Measurements from ENCODE around the gene HORMAD1. TPM values are rescaled to one million over a fixed set of nuclear protein-coding genes. Genes with fewer than 3 reads are reported as not detected.
"Not testable (repeated sequence)": the region's sequence is repeated elsewhere in the genome, so short reads cannot be mapped to it uniquely, and the experiment has no call there.

HORMAD1 gene
- total and polyA plus RNA-seq, 5 donors from 2014 or later, result not detected

DNA sequence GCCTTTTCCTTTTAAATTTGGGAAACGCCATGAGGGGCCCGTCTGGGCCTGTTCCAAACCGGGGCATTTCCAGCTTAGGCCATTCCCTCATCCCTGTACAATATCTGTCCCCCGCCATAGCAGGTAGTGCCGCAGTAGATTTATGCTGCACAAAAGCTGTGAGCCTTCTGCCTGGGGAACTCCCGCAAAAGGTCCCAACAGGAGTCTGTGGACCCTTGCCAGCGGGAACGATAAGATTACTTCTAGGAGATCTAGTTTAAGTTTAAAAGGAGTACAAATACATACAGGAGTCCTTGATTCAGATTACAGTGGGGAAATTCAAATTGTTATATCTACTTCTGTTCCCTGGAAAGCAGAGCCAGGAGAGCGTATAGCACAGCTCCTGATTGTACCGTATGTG lies 66.1 kb downstream of the HORMAD1 start:
- Mint-ChIP-seq H3K4me3 (peak overlapping the region in 1 of 4 donors; percentile 14), H3K36me3 (peaks cover 23% of the 10 kb centered on the region), H3K27ac (peak overlapping the region in 1 of 3 donors; percentile 21)
- ATAC-seq (ENCODE audit: low read depth in 2 of 2); H3K4me3 ChIP-seq (ENCODE audit: low read depth, low read length); H3K9me3 ChIP-seq (ENCODE audit: control insufficient read depth in 2 of 2, low read length in 2 of 2); H3K27me3 Mint-ChIP-seq; H3K4me1 Mint-ChIP-seq; DNase-seq; H3K27me3 ChIP-seq (ENCODE audit: control insufficient read depth, insufficient read depth, low read length); H3K9me3 Mint-ChIP-seq; H3K4me1 ChIP-seq (ENCODE audit: control insufficient read depth, insufficient read depth, low read length, poor library complexity, severe bottlenecking); H3K27ac ChIP-seq (ENCODE audit: insufficient read depth, low read length, poor library complexity, severe bottlenecking): not testable (repeated sequence)
- peaks cover 15% of the 10 kb centered on the region for H3K36me3 ChIP-seq (ENCODE audit: control insufficient read depth, insufficient read depth, low read length)

DNA sequence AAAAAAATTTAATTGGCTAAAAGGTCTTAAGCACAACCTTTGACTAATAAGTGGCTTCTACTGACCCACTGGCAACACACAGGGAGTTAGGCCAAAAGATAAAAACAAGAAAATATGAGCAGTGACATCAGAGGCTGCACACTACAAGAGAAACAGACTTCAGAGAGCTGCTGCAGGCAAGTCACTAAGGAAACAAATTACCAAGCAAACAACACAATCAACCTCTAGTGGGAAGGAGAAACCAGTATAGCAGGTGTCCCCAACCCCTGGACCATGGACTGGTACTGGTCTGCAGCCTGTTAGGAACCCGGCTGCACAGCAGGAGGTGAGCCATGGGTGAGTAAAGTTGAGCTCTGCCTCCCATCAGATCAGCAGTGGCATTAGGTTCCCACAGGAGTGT lies 70.5 kb downstream of the HORMAD1 start:
- ATAC-seq (ENCODE audit: low read depth in 2 of 2) (no peak), DNase-seq (no peak)
- Mint-ChIP-seq H3K4me3 (no peak overlapping the region), H3K27me3 (no peaks in the 10 kb centered on the region), H3K4me1 (peaks cover 0 to 7% (median 5%) of the 10 kb centered on the region in 4 donors), H3K27ac (no peak overlapping the region), H3K36me3 (peaks cover 31% of the 10 kb centered on the region), H3K9me3 (no peaks in the 10 kb centered on the region)
- peaks cover 41% of the 10 kb centered on the region for H3K36me3 ChIP-seq (ENCODE audit: control insufficient read depth, insufficient read depth, low read length)
- H3K4me3 ChIP-seq (ENCODE audit: low read depth, low read length), result no peak overlapping the region
- H3K27ac ChIP-seq (ENCODE audit: insufficient read depth, low read length, poor library complexity, severe bottlenecking), result no peak overlapping the region
- no peaks in the 10 kb centered on the region for H3K4me1 ChIP-seq (ENCODE audit: control insufficient read depth, insufficient read depth, low read length, poor library complexity, severe bottlenecking)
- H3K9me3 ChIP-seq (ENCODE audit: control insufficient read depth in 2 of 2, low read length in 2 of 2), result no peaks in the 10 kb centered on the region
- H3K27me3 ChIP-seq (ENCODE audit: control insufficient read depth, insufficient read depth, low read length), result no peaks in the 10 kb centered on the region

DNA sequence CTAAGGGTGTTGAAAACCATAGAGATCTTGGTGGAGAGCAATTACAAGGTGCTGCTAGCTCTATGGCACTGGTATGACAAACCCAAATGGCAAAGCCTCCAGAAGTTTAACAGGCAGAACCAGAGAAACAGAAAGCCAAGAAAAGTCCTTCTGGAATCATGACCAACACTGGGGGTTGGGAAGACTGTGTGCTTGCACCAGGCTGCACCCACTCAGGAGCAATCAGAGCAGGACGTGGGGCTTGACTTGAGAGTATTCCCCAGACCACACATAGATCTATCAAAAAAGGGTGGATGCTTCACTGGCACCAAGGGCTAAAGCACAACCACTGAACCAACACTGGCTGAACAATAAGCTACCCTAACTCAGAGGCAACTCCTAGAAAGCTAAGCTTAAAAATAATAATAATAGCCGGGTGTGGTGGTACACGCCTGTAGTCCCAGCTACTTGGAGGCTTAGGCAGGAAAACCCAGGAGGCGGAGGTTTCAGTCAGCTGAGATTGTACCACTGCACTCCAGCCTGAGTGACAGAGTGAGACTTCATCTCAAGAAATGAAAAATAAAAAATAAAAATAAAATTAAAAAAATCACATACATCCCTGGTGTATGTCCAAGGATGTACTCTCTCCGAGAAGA lies 71.1 kb downstream of the HORMAD1 start:
- H3K4me3 ChIP-seq (ENCODE audit: low read depth, low read length), result no peak overlapping the region
- H3K27me3 ChIP-seq (ENCODE audit: control insufficient read depth, insufficient read depth, low read length), result no peaks in the 10 kb centered on the region
- no peaks in the 10 kb centered on the region for H3K9me3 ChIP-seq (ENCODE audit: control insufficient read depth in 2 of 2, low read length in 2 of 2)
- H3K36me3 Mint-ChIP-seq, result peaks cover 31% of the 10 kb centered on the region
- H3K27ac Mint-ChIP-seq, result peak overlapping the region in 2 of 3 donors; percentile 38 to 66
- H3K4me3 Mint-ChIP-seq, result no peak overlapping the region
- DNase-seq (no peak), ATAC-seq (ENCODE audit: low read depth in 2 of 2) (no peak)
- no peaks in the 10 kb centered on the region for H3K4me1 ChIP-seq (ENCODE audit: control insufficient read depth, insufficient read depth, low read length, poor library complexity, severe bottlenecking)
- H3K27ac ChIP-seq (ENCODE audit: insufficient read depth, low read length, poor library complexity, severe bottlenecking), result no peak overlapping the region
- H3K4me1 Mint-ChIP-seq, result peaks cover 0 to 7% (median 5%) of the 10 kb centered on the region in 4 donors
- H3K36me3 ChIP-seq (ENCODE audit: control insufficient read depth, insufficient read depth, low read length), result peaks cover 41% of the 10 kb centered on the region
- H3K27me3 Mint-ChIP-seq, result no peaks in the 10 kb centered on the region
- no peaks in the 10 kb centered on the region for H3K9me3 Mint-ChIP-seq

Other genes starting within 250 kb of the HORMAD1 start
- 34.0 TPM for gene TARS2, start 233.5 kb downstream of the HORMAD1 start, total RNA-seq
- 10 to 100 TPM; 28.6 to 36.6 (median 31.5) TPM for gene TARS2, start 233.5 kb downstream of the HORMAD1 start, polyA plus RNA-seq
- gene ECM1, start 212.8 kb downstream of the HORMAD1 start, total RNA-seq, result 0.22 TPM
- gene ECM1, start 212.8 kb downstream of the HORMAD1 start, polyA plus RNA-seq, result under 1 TPM in 1 of 4 donors, not detected in 3; 0.10 TPM
- not detected for gene FALEC, start 205.1 kb downstream of the HORMAD1 start, total RNA-seq
- under 1 TPM in 1 of 4 donors, not detected in 3; 0.42 TPM for gene FALEC, start 205.1 kb downstream of the HORMAD1 start, polyA plus RNA-seq
- 0.12 TPM for gene ADAMTSL4, start 171.5 kb downstream of the HORMAD1 start, total RNA-seq
- under 1 TPM in 1 of 4 donors, not detected in 3; 0.22 TPM for gene ADAMTSL4, start 171.5 kb downstream of the HORMAD1 start, polyA plus RNA-seq
- gene MCL1, start 141.3 kb downstream of the HORMAD1 start, total RNA-seq, result 764 TPM
- gene MCL1, start 141.3 kb downstream of the HORMAD1 start, polyA plus RNA-seq, result 100 to 1,000 TPM; 167 to 209 (median 178) TPM
- 169 TPM for gene ENSA, start 91.3 kb downstream of the HORMAD1 start, total RNA-seq
- gene ENSA, start 91.3 kb downstream of the HORMAD1 start, polyA plus RNA-seq, result 10 to 100 TPM; 41.2 to 61.9 (median 52.4) TPM
- gene GOLPH3L, start 23.7 kb downstream of the HORMAD1 start, total RNA-seq, result 8.6 TPM
- 10 to 100 TPM; 19.7 to 30.0 (median 24.9) TPM for gene GOLPH3L, start 23.7 kb downstream of the HORMAD1 start, polyA plus RNA-seq
- gene CTSS, start 44.9 kb upstream of the HORMAD1 start, total RNA-seq, result 114 TPM
- gene CTSS, start 44.9 kb upstream of the HORMAD1 start, polyA plus RNA-seq, result 100 to 1,000 TPM; 158 to 227 (median 205) TPM
- 18.0 TPM for gene CTSK, start 87.4 kb upstream of the HORMAD1 start, total RNA-seq
- gene CTSK, start 87.4 kb upstream of the HORMAD1 start, polyA plus RNA-seq, result 1 to 10 TPM in 1 of 4 donors, under 1 TPM in 2, not detected in 1; 0.10 to 1.4 (median 0.82) TPM
- gene ARNT, start 155.7 kb upstream of the HORMAD1 start, total RNA-seq, result 43.3 TPM
- gene ARNT, start 155.7 kb upstream of the HORMAD1 start, polyA plus RNA-seq, result 10 to 100 TPM; 25.9 to 29.0 (median 27.0) TPM
- not detected for gene CTXND2, start 166.2 kb upstream of the HORMAD1 start, total RNA-seq
- not detected for gene CTXND2, start 166.2 kb upstream of the HORMAD1 start, polyA plus RNA-seq
- gene SETDB1, start 205.5 kb upstream of the HORMAD1 start, total RNA-seq, result 48.7 TPM
- 10 to 100 TPM in 3 of 4 donors, 1 to 10 TPM in 1; 9.4 to 13.6 (median 12.3) TPM for gene SETDB1, start 205.5 kb upstream of the HORMAD1 start, polyA plus RNA-seq